K562 (cell line): ENCODE data around the gene ITPKA. TPM values are rescaled to one million over a fixed set of nuclear protein-coding genes. Genes with fewer than 3 reads are reported as not detected.
A peak's percentile ranks its signal among the peaks of the same experiment; 100 is the strongest.

Source experiments
- ARID3B ChIP-seq: fragments of 250-450 bp; sonication (Bioruptor Pico); IDR thresholded peaks from 2 replicates; pipeline ENCODE4 v1.4.0; 2020; ENCODE audit warnings: borderline replicate concordance
- ATF2 ChIP-seq: sonication (generic); formaldehyde crosslinking; IDR thresholded peaks from 2 replicates; pipeline ENCODE4 v1.8.1; 2022; ENCODE audit warnings: missing genetic modification reagents
- CBX8 ChIP-seq: fragments of 200-600 bp; sonication (generic); IDR thresholded peaks from 2 replicates; pipeline ENCODE4 v1.6.1; 2012; ENCODE audit warnings: borderline replicate concordance, mixed run types, low read depth, mild to moderate bottlenecking, moderate library complexity, mixed read lengths, low read length, control low read depth, inconsistent platforms; ENCODE audit not compliant: poor library complexity, severe bottlenecking; ENCODE audit errors: extremely low read depth
- FIP1L1 ChIP-seq: fragments of 200-400 bp; formaldehyde crosslinking; IDR thresholded peaks from 2 replicates; pipeline ENCODE4 v1.6.1; 2018; ENCODE audit warnings: mild to moderate bottlenecking, low read depth, low read length; ENCODE audit not compliant: poor library complexity, severe bottlenecking
- PHF8 ChIP-seq: fragments of 200-600 bp; sonication (generic); IDR thresholded peaks from 2 replicates; pipeline ENCODE4 v1.6.1; 2012; ENCODE audit warnings: mixed run types, mild to moderate bottlenecking, inconsistent platforms, low read length, moderate library complexity, borderline replicate concordance
- POLR3G ChIP-seq: IDR thresholded peaks from 2 replicates; pipeline ENCODE4 v1.6.1; 2011; ENCODE audit not compliant: insufficient read length, insufficient replicate concordance; ENCODE audit errors: extremely low read depth
- RREB1 ChIP-seq: fragments of 250-450 bp; sonication (Bioruptor Pico); IDR thresholded peaks from 2 replicates; pipeline ENCODE4 v1.4.0; 2020
- SREBF2 ChIP-seq: sonication (generic); formaldehyde crosslinking; IDR thresholded peaks from 2 replicates; pipeline ENCODE4 v1.4.0; 2020; ENCODE audit warnings: mild to moderate bottlenecking, missing genetic modification reagents
- TFAP4 ChIP-seq: sonication (generic); formaldehyde crosslinking; IDR thresholded peaks from 2 replicates; pipeline ENCODE4 v1.8.0; 2022; ENCODE audit warnings: missing genetic modification reagents, mild to moderate bottlenecking, moderate library complexity, borderline replicate concordance
- ZNF324 ChIP-seq: fragments of 250-450 bp; sonication (Bioruptor Pico); IDR thresholded peaks from 2 replicates; pipeline ENCODE4 v1.4.0; 2020; ENCODE audit warnings: mild to moderate bottlenecking
- ZNF512 ChIP-seq: IDR thresholded peaks from 2 replicates; pipeline ENCODE4 v1.6.1; 2016; ENCODE audit warnings: missing genetic modification characterization, missing compliant biosample characterization
- polyA plus RNA-seq, 8 experiments: library from polyadenylated mRNA; depleted of rRNA in 4 of 8; stranded (reverse) in 5 of 8; unstranded in 3 of 8; fragments of >200 nt; fragmentation: Nextera tagmentation in 2 of 8; fragmentation: Illumina TruSeq in 1 of 8; extraction: Ambion mirVana in 2 of 8; extraction: Trizol in 1 of 8; gene quantifications; 2 replicates each; pipeline versions ENCODE4 v1.2.1 to v1.2.3, GENCODE V29; 2011 to 2014; ENCODE audit warnings: inconsistent platforms in 1 of 8, missing spikeins in 1 of 8
- total RNA-seq, 7 experiments: library from RNA; depleted of rRNA in 6 of 7; stranded (reverse); fragments of >200 nt in 6 of 7; fragmentation: Illumina TruSeq in 2 of 7; extraction: Trizol in 2 of 7; gene quantifications; 2 replicates each; pipeline versions ENCODE4 v1.2.1 to v1.2.3, GENCODE V29; 2011 to 2021; ENCODE audit warnings: low replicate concordance in 1 of 7
- TF ChIP-seq, protein P1 (sequence below): fragments of 450-650 bp; formaldehyde crosslinking; IDR thresholded peaks from 2 replicates; pipeline ENCODE4 v1.4.0; 2022; ENCODE audit warnings: missing genetic modification characterization

The ITPKA gene
- total and polyA plus RNA-seq, 9 of the 15 experiments (the other 6 are each of a cell fraction or from before 2014, with no cell fraction given) = 0.14 to 68.4 (median 11.5) TPM

- TF ChIP-seq ZNF512 (tag) = no peak
- TF ChIP-seq TFAP4 (CRISPR knock-in tag) = peak; percentile 44; the same call in 1 of the 2 replicates
- TF ChIP-seq POLR3G = no peak
- TF ChIP-seq ARID3B (CRISPR knock-in tag) = no peak
- TF ChIP-seq, protein P1, sequence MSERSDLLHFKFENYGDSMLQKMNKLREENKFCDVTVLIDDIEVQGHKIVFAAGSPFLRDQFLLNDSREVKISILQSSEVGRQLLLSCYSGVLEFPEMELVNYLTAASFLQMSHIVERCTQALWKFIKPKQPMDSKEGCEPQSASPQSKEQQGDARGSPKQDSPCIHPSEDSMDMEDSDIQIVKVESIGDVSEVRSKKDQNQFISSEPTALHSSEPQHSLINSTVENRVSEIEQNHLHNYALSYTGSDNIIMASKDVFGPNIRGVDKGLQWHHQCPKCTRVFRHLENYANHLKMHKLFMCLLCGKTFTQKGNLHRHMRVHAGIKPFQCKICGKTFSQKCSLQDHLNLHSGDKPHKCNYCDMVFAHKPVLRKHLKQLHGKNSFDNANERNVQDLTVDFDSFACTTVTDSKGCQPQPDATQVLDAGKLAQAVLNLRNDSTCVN (CRISPR knock-in tag) = no peak
- no peak for TF ChIP-seq SREBF2 (CRISPR knock-in tag)
- no peak for TF ChIP-seq ZNF324 (CRISPR knock-in tag)
- no peak for TF ChIP-seq FIP1L1
- TF ChIP-seq CBX8 = no peak
- peak; percentile 57; the same call in 1 of the 2 replicates for TF ChIP-seq RREB1
- peak; percentile 77; the same call in 1 of the 2 replicates for TF ChIP-seq PHF8
- no peak for TF ChIP-seq ATF2 (CRISPR knock-in tag)
Observed at GRCh38 chr15:41493205-41493901, at the start of gene ITPKA (continued).
